ENCODE data around the gene CDK5R1. TPM values are rescaled to one million over a fixed set of nuclear protein-coding genes. Genes with fewer than 3 reads are reported as not detected.

The CDK5R1 gene
- total RNA-seq, 6 experiments from 2014 or later = 0.37 to 0.90 (median 0.48) TPM

GRCh38 chr17:32444301-32445073, 42.3 kb upstream of the CDK5R1 start, which contains the start of gene PSMD11:
TSS of gene PSMD11 (plus strand) at chr17:32444510. CDS start at chr17:32444524, 14 bp downstream.
- peak within 1 kb of the TSS; percentile 56 to 85 (median 71) for H3K27ac ChIP-seq
- intact Hi-C loops (cut with DNase I) = no loop called here
- 0% methylated on average over 11 of the region's 74 CpGs for WGBS (ENCODE audit: insufficient coverage, low coverage, low lambda C conversion rate, missing lambda C conversion rate)
- H3K27me3 ChIP-seq = no peaks in the 10 kb centered on the region
- peak; percentile 99 for DNase-seq
- peaks cover 0 to 27% (median 10%) of the 10 kb centered on the region in 4 donors for H3K36me3 ChIP-seq
- peak within 1 kb of the TSS; percentile 76 to 99 (median 96) for H3K4me3 ChIP-seq
- H3K9me3 ChIP-seq = no peaks in the 10 kb centered on the region
- ATAC-seq = peak; percentile 97 to 99 (median 98)
- peaks cover 0 to 17% (median 7%) of the 10 kb centered on the region in 4 donors for H3K4me1 ChIP-seq
- TF ChIP-seq CTCF (IDR thresholded peaks at IDR 0.05) (peak; percentile 88 to 99 (median 97)), POLR2A (IDR thresholded peaks at IDR 0.05) (peak; percentile 78)

GRCh38 chr17:32445074-32445415, 41.7 kb upstream of the CDK5R1 start:
- no peaks in the 10 kb centered on the region for H3K9me3 ChIP-seq
- H3K4me3 ChIP-seq = peak overlapping the region; percentile 76 to 99 (median 96)
- TF ChIP-seq POLR2A (IDR thresholded peaks at IDR 0.05) (no peak), CTCF (IDR thresholded peaks at IDR 0.05) (no peak)
- WGBS (ENCODE audit: insufficient coverage, low coverage, low lambda C conversion rate, missing lambda C conversion rate) = 0% methylated on average over 9 of the region's 14 CpGs
- peaks cover 0 to 32% (median 15%) of the 10 kb centered on the region in 4 donors for H3K36me3 ChIP-seq
- peak overlapping the region; percentile 56 to 85 (median 71) for H3K27ac ChIP-seq
- ATAC-seq (peak; percentile 38 to 50 (median 44)), DNase-seq (peak; percentile 39 to 54 (median 50))
- peaks cover 0 to 17% (median 7%) of the 10 kb centered on the region in 4 donors for H3K4me1 ChIP-seq
- intact Hi-C loops (cut with DNase I) = no loop called here
- H3K27me3 ChIP-seq = no peaks in the 10 kb centered on the region

GRCh38 chr17:32445497-32445896, 41.3 kb upstream of the CDK5R1 start:
- Histone ChIP-seq H3K4me3 (peak overlapping the region; percentile 76 to 99 (median 96)), H3K36me3 (peaks cover 0 to 35% (median 18%) of the 10 kb centered on the region in 4 donors), H3K27ac (peak overlapping the region in 1 of 3 donors; percentile 85), H3K4me1 (peaks cover 0 to 17% (median 7%) of the 10 kb centered on the region in 4 donors), H3K27me3 (no peaks in the 10 kb centered on the region), H3K9me3 (no peaks in the 10 kb centered on the region)
- ATAC-seq (no peak), DNase-seq (no peak)
- 7% methylated on average over 6 of the region's 6 CpGs for WGBS (ENCODE audit: insufficient coverage, low coverage, low lambda C conversion rate, missing lambda C conversion rate)
- intact Hi-C loops (cut with DNase I) = no loop called here
- no peak for TF ChIP-seq CTCF (IDR thresholded peaks at IDR 0.05)
- TF ChIP-seq POLR2A (IDR thresholded peaks at IDR 0.05) = no peak

GRCh38 chr17:32445971-32446370, 40.8 kb upstream of the CDK5R1 start:
- H3K36me3 ChIP-seq = peaks cover 0 to 40% (median 20%) of the 10 kb centered on the region in 4 donors
- peaks cover 0 to 17% (median 7%) of the 10 kb centered on the region in 4 donors for H3K4me1 ChIP-seq
- 55% methylated on average over 2 of the region's 2 CpGs for WGBS (ENCODE audit: insufficient coverage, low coverage, low lambda C conversion rate, missing lambda C conversion rate)
- no peak for DNase-seq
- no peaks in the 10 kb centered on the region for H3K9me3 ChIP-seq
- peak overlapping the region in 2 of 3 donors; percentile 96 to 99 for H3K4me3 ChIP-seq
- H3K27me3 ChIP-seq = no peaks in the 10 kb centered on the region
- no peak overlapping the region for H3K27ac ChIP-seq
- TF ChIP-seq POLR2A (IDR thresholded peaks at IDR 0.05) = no peak
- TF ChIP-seq CTCF (IDR thresholded peaks at IDR 0.05) = no peak
- intact Hi-C loops (cut with DNase I) = no loop called here
- ATAC-seq = no peak
